ENCODE measurements around the gene SNX11.

The SNX11 gene

DNA sequence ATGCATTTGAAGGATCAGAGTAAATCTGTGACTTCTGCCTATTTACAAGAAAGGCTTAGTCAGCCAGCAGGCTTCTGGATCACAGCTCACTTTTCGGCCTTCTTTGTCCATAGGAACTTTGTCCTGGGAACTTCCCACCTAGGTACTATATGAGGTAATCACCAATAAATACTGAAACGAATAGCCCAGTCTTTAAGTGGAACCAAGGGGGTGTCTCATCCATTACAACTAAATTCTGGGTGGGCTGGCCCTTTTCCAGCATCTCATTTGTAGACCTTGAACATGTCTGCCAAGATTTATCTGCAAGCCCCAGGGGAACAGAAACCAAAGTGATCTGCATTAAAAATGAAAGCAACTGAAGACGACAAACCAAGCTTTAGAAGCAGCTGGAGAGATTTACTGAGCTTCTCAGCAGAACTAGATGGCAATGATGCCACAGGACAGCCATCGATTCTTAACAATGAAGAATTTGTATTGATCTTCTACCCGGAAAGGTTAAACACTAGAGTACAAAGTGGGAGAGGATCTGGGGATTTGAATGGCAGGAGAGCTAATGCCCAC is 55.5 kb downstream of the SNX11 start:
- DNase-seq: peak; percentile 63

DNA sequence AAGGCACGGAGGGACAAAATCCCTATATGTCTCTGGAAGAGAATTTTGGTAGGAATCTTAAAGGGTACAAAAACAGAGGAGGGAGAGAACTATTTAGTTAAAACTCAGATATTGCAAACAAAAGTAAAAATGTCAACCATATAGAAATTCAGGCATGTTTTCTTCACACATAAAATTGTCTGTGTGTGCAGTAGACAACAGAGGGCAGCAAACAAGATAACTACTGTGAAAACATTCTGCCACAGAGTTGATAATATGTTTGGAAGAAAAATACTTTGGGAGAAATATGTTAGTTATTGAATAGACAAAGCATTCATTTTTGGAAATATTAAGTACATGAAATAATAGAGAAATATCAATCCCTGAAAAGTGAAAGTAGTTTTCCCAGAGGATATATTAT is 56.2 kb downstream of the SNX11 start:
- no peak for DNase-seq

DNA sequence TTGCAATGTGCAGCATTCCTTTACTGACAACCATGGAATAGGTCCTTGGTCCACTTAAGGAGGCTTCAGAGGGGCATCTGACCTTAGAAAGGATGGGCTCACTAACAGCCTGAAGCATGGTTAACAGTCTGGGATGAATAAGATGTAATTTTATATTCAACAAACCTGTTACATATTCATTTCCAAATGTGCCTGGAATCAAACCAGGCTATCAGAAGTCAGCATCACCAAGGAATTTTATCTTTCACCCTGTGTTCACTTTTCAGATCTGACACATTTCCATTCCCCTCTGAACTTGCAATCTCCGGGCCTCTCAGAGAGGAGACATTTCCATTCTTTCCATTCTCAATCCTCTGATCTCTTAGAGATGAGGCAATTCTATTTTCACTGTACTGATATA is 62.4 kb downstream of the SNX11 start:
- DNase-seq: no peak

Data from eye (tissue), 1 donor.